HepG2 (cell line): ENCODE measurements around the gene MYO5B. TPM values are rescaled to one million over a fixed set of nuclear protein-coding genes. Genes with fewer than 3 reads are reported as not detected.
A peak's percentile ranks its signal among the peaks of the same experiment; 100 is the strongest.

Experiments
- ATAC-seq: fragments of 200-7000 bp; cut with Tn5 transposase; 3 replicates; pipeline ENCODE4 v1.9.1; 2020; ENCODE audit warnings: mild to moderate bottlenecking, moderate library complexity
- BruUV-seq: library from RNA; stranded (reverse); fragments of 400-500 nt; replicated peaks from 2 replicates; lab custom pipeline; 2021; lab: Mats Ljungman, UMichigan
- CTCF ChIA-PET: fragments of 300-600 bp; formaldehyde crosslinking; extraction: SDS; loops from one replicate; lab custom pipeline; 2021; ENCODE audit warnings: low total read pairs, inconsistent platforms, low intra/inter-chr PET ratio; lab: Yijun Ruan, JAX
- POLR2A ChIA-PET: fragments of 350-600 bp; sonication (Branson Sonifier 250); formaldehyde crosslinking; loops from one replicate; lab custom pipeline; 2020; ENCODE audit warnings: antibody characterized with exemption, inconsistent platforms; lab: Yijun Ruan, JAX
- DNase-seq: peaks from one replicate; pipeline ENCODE4 v3.0.0-alpha.2; 2015; ENCODE audit warnings: low spot score
- FAIRE-seq: peaks from 3 replicates; lab custom pipeline; 2011; peaks lifted over from hg19 to GRCh38; lab: Jason Lieb, UNC
- H2AFZ ChIP-seq: one replicate; pipeline ENCODE4 v1.6.1; 2011; ENCODE audit warnings: low read length, inconsistent platforms
- H3K27ac ChIP-seq: fragments of 300-600 bp; 3 replicates; pipeline ENCODE4 v1.8.0; 2011; ENCODE audit warnings: mixed run types, mild to moderate bottlenecking, mixed read lengths, low read length, inconsistent platforms; ENCODE audit not compliant: insufficient read depth; ENCODE audit errors: extremely low read length
- H3K27me3 ChIP-seq, 2 experiments: fragments of 200-600 bp in 1 of 2; 2 replicates in 1 of 2; 3 replicates in 1 of 2; pipeline versions ENCODE4 v1.6.0 to v1.8.0; 2011; ENCODE audit warnings: low read length in 2 of 2, mild to moderate bottlenecking in 2 of 2, moderate library complexity in 2 of 2, inconsistent platforms in 1 of 2; ENCODE audit not compliant: insufficient read depth in 2 of 2, control insufficient read depth in 1 of 2
- H3K36me3 ChIP-seq, 2 experiments: fragments of 200-600 bp in 1 of 2; replicated peaks in 1 of 2; 2 replicates in 1 of 2; 3 replicates in 1 of 2; pipeline versions ENCODE4 v1.5.1 to v1.8.0; 2011; ENCODE audit warnings: low read length in 2 of 2, inconsistent platforms in 1 of 2; ENCODE audit not compliant: insufficient read depth in 2 of 2, control insufficient read depth in 1 of 2
- H3K4me1 ChIP-seq: 2 replicates; pipeline ENCODE4 v1.5.1; 2012; ENCODE audit warnings: low read length, inconsistent platforms; ENCODE audit not compliant: insufficient read depth
- H3K4me2 ChIP-seq: 2 replicates; pipeline ENCODE4 v1.6.0; 2011; ENCODE audit warnings: low read depth, low read length, inconsistent platforms
- H3K4me3 ChIP-seq, 3 experiments: fragments of 200-600 bp in 1 of 3; sonication (generic), shearing (Covaris generic) in 1 of 3; replicated peaks in 1 of 3; 2 replicates each; pipeline ENCODE4 v1.5.1; 2011 to 2016; ENCODE audit warnings: low read length in 3 of 3, inconsistent platforms in 2 of 3, low read depth in 2 of 3, mild to moderate bottlenecking in 2 of 3, control low read depth in 1 of 3, mixed read lengths in 1 of 3; ENCODE audit not compliant: insufficient read depth in 1 of 3
- H3K79me2 ChIP-seq: one replicate; pipeline ENCODE4 v1.6.1; 2011; ENCODE audit warnings: low read length, inconsistent platforms; ENCODE audit not compliant: insufficient read depth
- H3K9ac ChIP-seq: 2 replicates; pipeline ENCODE4 v1.6.0; 2011; ENCODE audit warnings: mild to moderate bottlenecking, low read depth, low read length, inconsistent platforms; ENCODE audit not compliant: insufficient read depth
- H3K9me3 ChIP-seq: 2 replicates; pipeline ENCODE4 v1.5.1; 2012; ENCODE audit warnings: mild to moderate bottlenecking, low read length
- H4K20me1 ChIP-seq: 2 replicates; pipeline ENCODE4 v1.6.0; 2011; ENCODE audit warnings: inconsistent platforms, mild to moderate bottlenecking, low read length, moderate library complexity; ENCODE audit not compliant: insufficient read depth
- CREM ChIP-seq, 2 experiments: sonication (generic) in 1 of 2; formaldehyde crosslinking in 1 of 2; IDR thresholded peaks; 2 replicates each; pipeline versions ENCODE4 v1.4.0 to v1.6.1; 2016 to 2020; ENCODE audit warnings: antibody characterized with exemption in 1 of 2, mild to moderate bottlenecking in 1 of 2, missing genetic modification reagents in 1 of 2
- FOXP1 ChIP-seq, 2 experiments: fragments of 450-650 bp in 1 of 2; IDR thresholded peaks; 2 replicates each; pipeline ENCODE4 v1.6.1; 2017 to 2018; ENCODE audit warnings: antibody characterized with exemption in 1 of 2
- JUN ChIP-seq: sonication (generic); formaldehyde crosslinking; IDR thresholded peaks from 2 replicates; pipeline ENCODE4 v1.4.0; 2020; ENCODE audit warnings: mild to moderate bottlenecking, missing genetic modification reagents
- MTA3 ChIP-seq: sonication (generic); formaldehyde crosslinking; IDR thresholded peaks from 2 replicates; pipeline ENCODE4 v1.4.0; 2020; ENCODE audit warnings: missing genetic modification reagents
- MTF2 ChIP-seq: sonication (generic); formaldehyde crosslinking; IDR thresholded peaks from 2 replicates; pipeline ENCODE4 v1.5.0; 2020; ENCODE audit warnings: missing genetic modification reagents, borderline replicate concordance
- PAX8 ChIP-seq: sonication (generic); formaldehyde crosslinking; IDR thresholded peaks from 2 replicates; pipeline ENCODE4 v1.8.0; 2022; ENCODE audit warnings: mild to moderate bottlenecking, missing genetic modification reagents, borderline replicate concordance
- SCMH1 ChIP-seq: sonication (generic); formaldehyde crosslinking; IDR thresholded peaks from 2 replicates; pipeline ENCODE4 v1.9.0; 2021; ENCODE audit warnings: missing genetic modification reagents, mild to moderate bottlenecking, borderline replicate concordance
- ZNF570 ChIP-seq: sonication (generic); formaldehyde crosslinking; IDR thresholded peaks from 2 replicates; pipeline ENCODE4 v1.4.0; 2020; ENCODE audit warnings: mild to moderate bottlenecking, missing genetic modification reagents, borderline replicate concordance
- WGBS: methylation state at CpG from one replicate; pipeline ENCODE4 v1.1.6; 2017; ENCODE audit warnings: low lambda C conversion rate; 5-methylcytosine and 5-hydroxymethylcytosine counted together
- in situ Hi-C: cut with HindIII; loops from 2 replicates; pipeline ENCODE4 v1.10.0; 2017; ENCODE audit warnings: low pct_unique_long_range_greater_than_20kb; ENCODE audit not compliant: extremely low pct_ligation_motif_present
- intact Hi-C: fragments of 100-400 bp; cut with micrococcal nuclease; formaldehyde crosslinking; loops from one replicate; pipeline ENCODE4 v1.10.0; 2022; ENCODE audit not compliant: unreplicated experiment
- polyA plus RNA-seq, 8 experiments: library from polyadenylated mRNA; depleted of rRNA in 3 of 8; stranded (reverse) in 7 of 8; unstranded in 1 of 8; fragments of >200 nt; fragmentation: Illumina TruSeq in 4 of 8; extraction: Trizol in 4 of 8; gene quantifications; 2 replicates each; pipeline versions ENCODE4 v1.2.1 to v1.2.3, GENCODE V29; 2011 to 2016; ENCODE audit warnings: low read depth in 4 of 8, missing spikeins in 1 of 8, mixed read lengths in 1 of 8; ENCODE audit not compliant: insufficient read depth in 1 of 8
- total RNA-seq, 5 experiments: library from RNA; depleted of rRNA; stranded (reverse); fragments of >200 nt; fragmentation: Illumina TruSeq; extraction: Trizol; gene quantifications; 2 replicates each; pipeline ENCODE4 v1.2.3, GENCODE V29; 2016; ENCODE audit warnings: low read depth in 1 of 5
- TF ChIP-seq, protein P1 (sequence below): sonication (generic); formaldehyde crosslinking; conservative IDR thresholded peaks from 2 replicates; pipeline ENCODE4 v1.4.0; 2020; ENCODE audit warnings: mild to moderate bottlenecking, missing genetic modification reagents, moderate library complexity
- TF ChIP-seq, protein P2 (sequence below): sonication (generic); formaldehyde crosslinking; IDR thresholded peaks from 2 replicates; pipeline ENCODE4 v1.4.0; 2020; ENCODE audit warnings: mild to moderate bottlenecking, missing genetic modification reagents, borderline replicate concordance
- TF ChIP-seq, protein P3 (sequence below): sonication (generic); formaldehyde crosslinking; IDR thresholded peaks from 2 replicates; pipeline ENCODE4 v1.4.0; 2020; ENCODE audit warnings: missing genetic modification reagents

The MYO5B gene
- total and polyA plus RNA-seq, 2 of the 13 experiments (the other 11 are each of a cell fraction or from before 2014, with no cell fraction given), result 13.1 to 24.0 TPM

DNA sequence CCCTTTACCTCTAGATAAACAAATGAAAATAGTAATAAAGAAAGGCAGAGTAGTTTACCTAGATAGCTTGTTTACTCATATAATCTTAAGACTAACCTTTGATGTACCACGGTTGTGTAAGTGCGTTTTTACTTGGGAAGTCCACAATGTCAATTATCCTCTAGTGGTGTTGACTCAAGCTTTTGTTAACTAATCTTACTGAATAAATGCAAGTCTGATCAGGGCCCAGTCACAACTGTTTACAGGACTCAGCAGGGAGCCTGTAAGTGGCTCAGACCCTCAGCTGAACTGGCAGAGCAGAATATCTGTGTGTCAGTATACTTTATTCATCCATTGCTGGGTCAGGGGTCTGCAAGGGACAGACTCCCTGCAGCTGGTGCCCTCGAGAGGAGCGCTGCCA lies 283.5 kb downstream of the MYO5B start:
- Histone ChIP-seq H3K9ac (no peak overlapping the region), H3K79me2 (no peaks in the 10 kb centered on the region), H3K36me3 (no peaks in the 10 kb centered on the region; a peak in 2 of 5 replicates), H3K9me3 (no peaks in the 10 kb centered on the region), H2AFZ (no peak overlapping the region), H3K27ac (peak overlapping the region; percentile 25), H3K4me1 (peaks cover 32% of the 10 kb centered on the region), H3K4me3 (no peak overlapping the region), H3K27me3 (no peaks in the 10 kb centered on the region), H4K20me1 (no peaks in the 10 kb centered on the region), H3K4me2 (no peak overlapping the region)
- peak; percentile 69 for DNase-seq
- intact Hi-C loops, result no loop called here
- in situ Hi-C loops, result loop anchor here (10.0 kb wide), 1 partner anchor 283 kb away; the partner anchor contains the start of gene MYO5B
- BruUV-seq, result no TSS peak
- WGBS, result 45% methylated on average over 4 of the region's 4 CpGs
- ATAC-seq, result peak; percentile 61
- FAIRE-seq, result peak; percentile 18
- CTCF ChIA-PET, result no interaction called here
- POLR2A ChIA-PET, result no interaction called here
- TF ChIP-seq, protein P1, sequence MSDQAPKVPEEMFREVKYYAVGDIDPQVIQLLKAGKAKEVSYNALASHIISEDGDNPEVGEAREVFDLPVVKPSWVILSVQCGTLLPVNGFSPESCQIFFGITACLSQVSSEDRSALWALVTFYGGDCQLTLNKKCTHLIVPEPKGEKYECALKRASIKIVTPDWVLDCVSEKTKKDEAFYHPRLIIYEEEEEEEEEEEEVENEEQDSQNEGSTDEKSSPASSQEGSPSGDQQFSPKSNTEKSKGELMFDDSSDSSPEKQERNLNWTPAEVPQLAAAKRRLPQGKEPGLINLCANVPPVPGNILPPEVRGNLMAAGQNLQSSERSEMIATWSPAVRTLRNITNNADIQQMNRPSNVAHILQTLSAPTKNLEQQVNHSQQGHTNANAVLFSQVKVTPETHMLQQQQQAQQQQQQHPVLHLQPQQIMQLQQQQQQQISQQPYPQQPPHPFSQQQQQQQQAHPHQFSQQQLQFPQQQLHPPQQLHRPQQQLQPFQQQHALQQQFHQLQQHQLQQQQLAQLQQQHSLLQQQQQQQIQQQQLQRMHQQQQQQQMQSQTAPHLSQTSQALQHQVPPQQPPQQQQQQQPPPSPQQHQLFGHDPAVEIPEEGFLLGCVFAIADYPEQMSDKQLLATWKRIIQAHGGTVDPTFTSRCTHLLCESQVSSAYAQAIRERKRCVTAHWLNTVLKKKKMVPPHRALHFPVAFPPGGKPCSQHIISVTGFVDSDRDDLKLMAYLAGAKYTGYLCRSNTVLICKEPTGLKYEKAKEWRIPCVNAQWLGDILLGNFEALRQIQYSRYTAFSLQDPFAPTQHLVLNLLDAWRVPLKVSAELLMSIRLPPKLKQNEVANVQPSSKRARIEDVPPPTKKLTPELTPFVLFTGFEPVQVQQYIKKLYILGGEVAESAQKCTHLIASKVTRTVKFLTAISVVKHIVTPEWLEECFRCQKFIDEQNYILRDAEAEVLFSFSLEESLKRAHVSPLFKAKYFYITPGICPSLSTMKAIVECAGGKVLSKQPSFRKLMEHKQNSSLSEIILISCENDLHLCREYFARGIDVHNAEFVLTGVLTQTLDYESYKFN (CRISPR knock-in tag), result 0 out of 2 replicates have a peak, but pooled peaks have one; percentile 18
- no peak for TF ChIP-seq ZNF570 (CRISPR knock-in tag)
- TF ChIP-seq PAX8 (CRISPR knock-in tag), result no peak
- no peak for TF ChIP-seq SCMH1 (CRISPR knock-in tag)
- TF ChIP-seq, protein P2, sequence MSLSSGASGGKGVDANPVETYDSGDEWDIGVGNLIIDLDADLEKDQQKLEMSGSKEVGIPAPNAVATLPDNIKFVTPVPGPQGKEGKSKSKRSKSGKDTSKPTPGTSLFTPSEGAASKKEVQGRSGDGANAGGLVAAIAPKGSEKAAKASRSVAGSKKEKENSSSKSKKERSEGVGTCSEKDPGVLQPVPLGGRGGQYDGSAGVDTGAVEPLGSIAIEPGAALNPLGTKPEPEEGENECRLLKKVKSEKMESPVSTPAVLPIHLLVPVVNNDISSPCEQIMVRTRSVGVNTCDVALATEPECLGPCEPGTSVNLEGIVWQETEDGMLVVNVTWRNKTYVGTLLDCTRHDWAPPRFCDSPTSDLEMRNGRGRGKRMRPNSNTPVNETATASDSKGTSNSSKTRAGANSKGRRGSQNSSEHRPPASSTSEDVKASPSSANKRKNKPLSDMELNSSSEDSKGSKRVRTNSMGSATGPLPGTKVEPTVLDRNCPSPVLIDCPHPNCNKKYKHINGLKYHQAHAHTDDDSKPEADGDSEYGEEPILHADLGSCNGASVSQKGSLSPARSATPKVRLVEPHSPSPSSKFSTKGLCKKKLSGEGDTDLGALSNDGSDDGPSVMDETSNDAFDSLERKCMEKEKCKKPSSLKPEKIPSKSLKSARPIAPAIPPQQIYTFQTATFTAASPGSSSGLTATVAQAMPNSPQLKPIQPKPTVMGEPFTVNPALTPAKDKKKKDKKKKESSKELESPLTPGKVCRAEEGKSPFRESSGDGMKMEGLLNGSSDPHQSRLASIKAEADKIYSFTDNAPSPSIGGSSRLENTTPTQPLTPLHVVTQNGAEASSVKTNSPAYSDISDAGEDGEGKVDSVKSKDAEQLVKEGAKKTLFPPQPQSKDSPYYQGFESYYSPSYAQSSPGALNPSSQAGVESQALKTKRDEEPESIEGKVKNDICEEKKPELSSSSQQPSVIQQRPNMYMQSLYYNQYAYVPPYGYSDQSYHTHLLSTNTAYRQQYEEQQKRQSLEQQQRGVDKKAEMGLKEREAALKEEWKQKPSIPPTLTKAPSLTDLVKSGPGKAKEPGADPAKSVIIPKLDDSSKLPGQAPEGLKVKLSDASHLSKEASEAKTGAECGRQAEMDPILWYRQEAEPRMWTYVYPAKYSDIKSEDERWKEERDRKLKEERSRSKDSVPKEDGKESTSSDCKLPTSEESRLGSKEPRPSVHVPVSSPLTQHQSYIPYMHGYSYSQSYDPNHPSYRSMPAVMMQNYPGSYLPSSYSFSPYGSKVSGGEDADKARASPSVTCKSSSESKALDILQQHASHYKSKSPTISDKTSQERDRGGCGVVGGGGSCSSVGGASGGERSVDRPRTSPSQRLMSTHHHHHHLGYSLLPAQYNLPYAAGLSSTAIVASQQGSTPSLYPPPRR (CRISPR knock-in tag), result peak; percentile 46; the same call in 1 of the 2 replicates
- no peak for TF ChIP-seq MTA3
- TF ChIP-seq MTF2 (CRISPR knock-in tag), result no peak
- peak; percentile 22; the same call in 1 of the 2 replicates for TF ChIP-seq CREM (IDR thresholded peaks at IDR 0.05)
- no peak for TF ChIP-seq CREM (CRISPR knock-in tag; IDR thresholded peaks at IDR 0.05)
- no peak for TF ChIP-seq FOXP1 (IDR thresholded peaks at IDR 0.05)
- TF ChIP-seq FOXP1 (CRISPR knock-in tag; IDR thresholded peaks at IDR 0.05), result peak; percentile 68
- TF ChIP-seq, protein P3, sequence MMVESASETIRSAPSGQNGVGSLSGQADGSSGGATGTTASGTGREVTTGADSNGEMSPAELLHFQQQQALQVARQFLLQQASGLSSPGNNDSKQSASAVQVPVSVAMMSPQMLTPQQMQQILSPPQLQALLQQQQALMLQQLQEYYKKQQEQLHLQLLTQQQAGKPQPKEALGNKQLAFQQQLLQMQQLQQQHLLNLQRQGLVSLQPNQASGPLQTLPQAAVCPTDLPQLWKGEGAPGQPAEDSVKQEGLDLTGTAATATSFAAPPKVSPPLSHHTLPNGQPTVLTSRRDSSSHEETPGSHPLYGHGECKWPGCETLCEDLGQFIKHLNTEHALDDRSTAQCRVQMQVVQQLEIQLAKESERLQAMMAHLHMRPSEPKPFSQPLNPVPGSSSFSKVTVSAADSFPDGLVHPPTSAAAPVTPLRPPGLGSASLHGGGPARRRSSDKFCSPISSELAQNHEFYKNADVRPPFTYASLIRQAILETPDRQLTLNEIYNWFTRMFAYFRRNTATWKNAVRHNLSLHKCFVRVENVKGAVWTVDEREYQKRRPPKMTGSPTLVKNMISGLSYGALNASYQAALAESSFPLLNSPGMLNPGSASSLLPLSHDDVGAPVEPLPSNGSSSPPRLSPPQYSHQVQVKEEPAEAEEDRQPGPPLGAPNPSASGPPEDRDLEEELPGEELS (CRISPR knock-in tag), result peak; percentile 50; the same call in 1 of the 2 replicates
- no peak for TF ChIP-seq JUN
